ENCODE data around the gene BTBD2.
"Not testable (repeated sequence)": the region's sequence is repeated elsewhere in the genome, so short reads cannot be mapped to it uniquely, and the experiment has no call there.

BTBD2 gene

GRCh38 chr19:2039089-2039958, 23.8 kb upstream of the BTBD2 start:
- DNase-seq, result no peak

DNA sequence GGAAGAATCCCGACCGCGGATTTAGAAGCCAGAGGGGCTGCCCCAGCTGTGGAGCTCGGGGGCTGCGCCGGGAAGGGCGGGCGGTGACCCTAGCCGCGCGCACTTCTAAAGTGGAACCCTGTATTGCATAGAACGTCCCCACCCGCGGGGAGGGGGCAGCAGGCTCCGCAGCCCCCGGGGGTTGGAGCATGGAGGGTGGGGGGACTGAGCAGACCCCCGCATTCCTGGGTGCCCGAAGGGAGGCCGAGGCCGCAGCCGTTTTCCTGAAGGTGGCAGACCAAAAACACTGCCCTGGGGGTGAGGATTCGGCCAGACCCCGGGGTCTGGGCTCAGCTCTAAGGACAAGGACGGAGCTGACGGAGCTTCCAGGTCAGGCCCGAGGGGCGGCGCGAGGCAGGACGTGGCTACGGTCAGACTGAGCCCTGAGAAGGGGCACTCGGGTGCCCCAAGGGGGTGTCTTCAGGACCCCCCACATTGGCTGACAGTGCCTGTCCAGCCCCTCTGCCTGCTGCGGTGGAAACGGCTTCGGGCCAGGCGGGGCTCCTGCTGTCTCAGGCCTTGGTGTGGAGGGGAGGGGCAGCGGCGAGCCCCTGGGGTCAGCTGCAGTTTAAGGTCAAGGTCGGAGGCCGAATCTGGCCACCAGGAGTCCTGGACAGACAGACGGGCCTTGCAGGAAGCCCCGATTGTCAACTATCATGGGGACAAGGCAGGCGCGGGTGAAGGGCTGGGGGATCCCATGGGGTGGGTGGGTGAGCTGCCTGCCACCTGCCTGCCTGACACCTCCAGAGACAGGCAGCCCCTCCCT, 23.0 kb upstream of the BTBD2 start:
- DNase-seq, result no peak

GRCh38 chr19:2037651-2038255, 22.2 kb upstream of the BTBD2 start:
- DNase-seq, result no peak

DNA sequence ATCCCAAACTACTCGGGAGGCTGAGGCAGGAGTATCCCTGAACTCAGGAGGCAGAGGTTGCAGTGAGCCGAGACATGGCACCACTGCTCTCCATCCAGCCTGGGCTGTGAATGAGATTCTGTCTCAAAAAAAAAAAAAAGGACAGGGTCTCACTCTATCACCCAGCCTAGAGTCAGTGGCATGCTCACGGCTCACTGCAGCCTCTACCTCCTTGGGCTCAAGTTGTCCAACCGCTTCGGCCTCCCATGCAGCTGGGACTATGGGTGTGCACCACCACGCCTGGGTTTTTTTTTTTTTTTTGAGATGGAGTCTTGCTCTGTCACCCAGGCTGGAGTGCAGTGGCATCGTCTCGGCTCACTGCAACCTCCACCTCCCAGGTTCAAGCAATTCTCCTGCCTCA, 20.9 kb upstream of the BTBD2 start:
- DNase-seq, result no peak

- no peak for DNase-seq
Observed at GRCh38 chr19:2035590-2035991, 20.1 kb upstream of the BTBD2 start.

DNA sequence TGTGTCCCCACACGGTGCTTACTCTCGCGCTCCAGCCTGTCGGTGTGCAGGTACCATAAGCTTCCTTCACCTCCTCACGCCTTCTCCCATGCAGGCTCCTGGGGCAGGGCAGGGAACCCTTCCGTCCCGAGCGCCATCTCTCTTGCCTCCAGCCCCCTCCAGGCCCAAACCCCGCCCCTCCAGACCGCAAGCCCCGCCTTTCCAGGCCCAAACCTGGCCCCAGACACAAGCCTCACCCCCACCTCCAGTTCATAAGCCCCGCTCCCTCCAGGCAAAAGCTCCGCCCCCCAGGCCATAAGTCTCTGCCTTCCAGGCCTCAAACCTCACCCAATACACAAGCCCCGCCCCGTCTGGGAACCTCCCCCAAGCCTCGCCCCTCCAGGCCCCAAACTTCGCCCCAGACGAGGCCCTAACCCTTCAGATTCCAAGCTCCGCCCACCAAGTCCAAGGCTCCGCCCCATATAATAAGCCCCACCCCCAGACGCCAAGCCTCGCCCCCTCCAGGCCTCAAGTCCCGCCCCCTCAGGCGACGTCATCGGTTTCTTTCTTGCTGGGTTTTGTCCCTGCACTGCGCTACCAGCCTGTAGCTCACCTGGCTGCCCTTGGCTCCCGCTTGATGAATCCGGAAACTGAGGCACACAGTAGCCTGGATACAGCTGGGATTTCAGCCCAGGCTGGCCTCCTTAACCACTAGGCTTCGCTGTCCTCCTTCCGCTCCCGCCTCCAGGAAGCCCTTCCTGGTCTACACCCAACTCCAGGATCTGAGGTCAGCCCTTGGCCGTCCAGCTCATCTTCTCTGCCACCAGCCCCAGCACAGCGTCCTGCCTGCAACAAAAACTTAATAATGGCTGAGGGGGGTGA, 19.4 kb upstream of the BTBD2 start:
- peak in 1 of 2 experiments; percentile 55 for DNase-seq

DNA sequence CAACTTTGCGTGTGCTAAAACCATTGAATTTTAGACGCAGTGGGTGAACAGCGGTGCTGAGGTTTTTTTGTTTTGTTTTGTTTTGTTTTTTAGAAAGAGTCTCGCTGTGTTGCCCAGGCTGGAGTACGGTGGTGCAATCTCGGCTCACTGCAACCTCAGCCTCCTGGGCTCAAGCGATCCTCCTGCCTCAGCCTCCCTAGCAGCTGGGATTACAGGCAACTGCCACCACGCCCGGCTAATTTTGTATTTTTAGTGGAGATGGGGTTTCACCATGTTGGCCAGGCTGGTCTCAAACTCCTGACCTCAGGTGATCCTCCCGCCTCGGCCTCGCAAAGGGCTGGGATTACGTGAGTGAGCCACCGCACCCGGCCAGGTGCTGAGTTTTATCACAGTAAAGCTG, 18.7 kb upstream of the BTBD2 start:
- not testable (repeated sequence) for DNase-seq

- no peak for DNase-seq
Observed at GRCh38 chr19:2033825-2034159, 18.3 kb upstream of the BTBD2 start.

GRCh38 chr19:2033115-2033824, 17.8 kb upstream of the BTBD2 start:
- DNase-seq, result no peak

- peak in 1 of 2 experiments; percentile 51 for DNase-seq
Observed at GRCh38 chr19:2032296-2032941, 16.9 kb upstream of the BTBD2 start.

- DNase-seq, result no peak
Observed at GRCh38 chr19:2027361-2027760, 11.8 kb upstream of the BTBD2 start.

GRCh38 chr19:2026770-2027169, 11.3 kb upstream of the BTBD2 start:
- DNase-seq, result no peak

- DNase-seq, result no peak
Observed at GRCh38 chr19:2022289-2022688, 6.8 kb upstream of the BTBD2 start.

DNA sequence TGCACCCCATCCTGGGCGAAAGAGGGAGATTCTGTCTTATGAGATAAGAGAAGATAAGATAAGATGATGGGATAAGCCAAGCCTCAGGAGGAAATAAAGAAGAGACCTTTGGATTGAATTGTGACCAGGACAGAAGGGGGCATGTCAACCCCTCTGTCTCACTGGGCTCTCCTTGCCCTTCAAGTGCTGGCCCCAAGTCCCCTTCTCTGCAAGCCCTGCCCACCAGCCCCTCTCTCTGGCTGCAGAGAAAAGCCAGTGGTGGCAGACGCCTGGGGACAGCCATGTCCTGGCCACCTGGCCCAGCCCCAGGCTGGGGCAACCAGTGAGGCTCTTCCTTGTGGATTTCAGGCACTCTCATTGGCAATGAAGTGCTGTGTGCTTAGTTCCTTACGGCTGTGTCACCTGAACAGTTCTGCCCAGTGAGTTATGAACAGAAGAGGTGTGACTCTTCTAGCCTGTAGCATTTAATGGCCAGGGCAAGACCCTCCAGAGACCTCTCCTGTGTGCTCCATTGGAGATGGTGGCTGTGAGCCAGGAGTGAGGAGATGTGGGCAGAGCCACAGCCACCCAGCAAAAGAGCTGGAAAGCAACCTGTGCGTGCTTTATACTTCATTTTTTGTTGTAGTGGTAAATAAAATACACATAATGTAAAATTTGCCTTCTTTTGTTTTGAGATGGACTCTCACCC, 6.1 kb upstream of the BTBD2 start:
- DNase-seq, result no peak

GRCh38 chr19:2018752-2019151, 3.2 kb upstream of the BTBD2 start:
- no peak for DNase-seq

DNA sequence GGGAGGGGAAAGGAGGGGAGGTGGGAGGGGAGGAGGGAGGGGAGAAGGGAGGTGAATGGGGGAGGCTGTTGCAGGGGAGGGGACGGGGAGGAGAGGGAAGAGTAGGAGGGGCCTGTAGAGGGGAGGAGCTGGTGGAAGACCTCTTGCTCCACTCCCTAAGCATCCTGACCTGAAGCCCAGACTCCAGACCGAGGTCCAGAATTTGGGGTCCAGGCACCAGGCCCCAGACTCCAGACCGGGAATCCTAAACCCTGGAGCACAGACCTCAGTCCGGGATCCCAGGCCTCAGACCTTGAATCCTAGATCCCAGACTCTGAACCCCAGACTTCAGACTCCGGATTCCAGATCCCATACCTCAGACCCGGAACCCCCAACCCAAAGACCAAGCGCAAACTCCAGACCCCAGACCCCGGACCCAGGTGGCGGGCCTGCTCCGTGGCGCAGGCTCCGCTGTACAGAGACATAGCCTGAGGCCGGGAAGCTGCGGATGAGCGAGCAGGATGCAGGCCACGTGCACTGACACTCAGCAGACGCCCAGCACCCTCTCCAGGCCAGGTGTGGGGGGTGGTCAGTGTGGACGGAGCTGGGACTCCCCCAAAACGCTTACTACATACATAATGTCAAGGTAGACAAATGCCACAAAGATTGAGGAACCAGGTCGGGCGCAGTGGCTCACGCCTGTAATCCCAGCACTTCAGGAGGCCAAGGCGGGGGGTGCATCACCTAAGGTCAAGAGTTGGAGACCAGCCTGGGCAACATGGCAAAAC, 710 bp upstream of the BTBD2 start:
- peak; percentile 38 to 77 for DNase-seq

DNA sequence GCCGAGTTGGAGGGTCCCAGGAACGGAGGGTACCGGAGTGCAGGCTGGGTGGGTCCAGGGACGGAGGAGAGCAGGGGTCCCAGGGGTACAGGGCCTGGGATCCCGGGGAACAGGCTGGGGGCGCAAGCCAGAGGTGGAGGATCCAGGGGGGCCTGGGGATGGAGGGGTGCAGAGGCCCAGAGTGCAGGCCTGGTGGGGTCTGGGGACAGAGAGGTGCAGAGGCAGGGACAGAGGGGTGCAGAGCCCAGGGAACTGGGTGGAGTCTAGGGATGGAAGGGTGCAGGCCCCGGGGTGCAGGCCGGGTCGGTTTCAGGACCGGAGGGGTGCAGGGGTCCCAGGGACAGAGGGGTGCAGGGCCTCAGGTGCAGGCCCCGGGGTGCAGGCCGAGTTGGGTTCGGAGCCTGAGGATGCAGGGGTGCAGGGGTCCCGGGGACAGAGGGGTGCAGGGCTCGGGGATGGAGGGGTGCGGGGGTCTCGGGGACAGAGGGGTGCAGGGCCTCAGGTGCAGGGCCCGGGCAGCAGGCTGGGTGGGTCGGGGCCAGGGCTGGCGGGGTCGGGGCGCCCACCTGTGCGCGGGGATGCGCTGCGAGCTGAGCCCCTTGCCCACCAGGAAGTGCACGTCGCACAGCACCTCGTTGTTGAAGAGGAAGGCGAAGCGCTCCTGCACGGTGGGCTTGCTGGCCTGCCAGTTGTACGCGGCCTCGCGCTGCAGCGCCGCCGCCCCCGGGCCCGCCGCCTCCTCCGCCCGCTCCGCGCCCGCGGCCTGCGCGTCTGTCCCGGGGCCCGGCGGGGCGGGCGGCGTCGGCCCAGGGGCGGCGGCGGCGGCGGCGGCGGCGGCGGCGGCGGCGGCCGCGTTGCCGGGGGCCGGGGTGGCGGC, 545 bp downstream of the BTBD2 start:
- peak in 1 of 2 experiments; percentile 26 for DNase-seq

DNA sequence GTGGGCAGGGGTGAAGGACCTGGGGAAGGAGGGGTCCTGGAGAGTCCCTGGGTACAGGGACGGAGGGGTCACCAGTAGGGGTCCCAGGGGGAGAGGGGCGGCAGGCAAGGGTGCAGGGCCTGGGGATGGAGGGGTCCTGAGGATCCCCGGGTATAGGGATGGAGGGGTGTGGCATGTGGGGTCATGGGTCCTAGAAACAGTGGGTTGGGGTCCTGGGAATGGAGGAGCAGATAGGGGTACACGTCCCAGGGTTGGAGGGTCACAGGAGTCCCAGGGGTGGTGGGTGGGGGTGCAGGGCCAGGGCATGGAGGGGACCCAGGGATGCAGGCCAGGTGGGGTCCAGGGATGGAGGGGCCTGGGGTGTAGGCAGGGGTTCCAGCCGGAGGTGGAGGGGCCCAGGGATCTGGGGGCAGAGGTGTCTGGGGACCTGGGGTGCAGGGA, 1.4 kb downstream of the BTBD2 start:
- no peak for DNase-seq

GRCh38 chr19:2013683-2013961, 1.9 kb downstream of the BTBD2 start:
- no peak for DNase-seq

All from NCI-H526 (cell line).